ENCODE results near the gene P3R3URF. TPM values are rescaled to one million over a fixed set of nuclear protein-coding genes. Genes with fewer than 3 reads are reported as not detected.

The P3R3URF gene
- total RNA-seq, 4 donors from 2014 or later: not detected

GRCh38 chr1:46148318-46148717 is 28.0 kb downstream of the P3R3URF start:
- no peak overlapping the region for H3K4me3 ChIP-seq
- no peak overlapping the region for H3K27ac ChIP-seq (replicated peaks in 1 of 4)
- H3K9me3 ChIP-seq: no peaks in the 10 kb centered on the region
- no peak for DNase-seq (ENCODE audit: extremely low spot score)
- intact Hi-C loops (cut with DNase I): no loop called here
- H3K36me3 ChIP-seq: no peaks in the 10 kb centered on the region
- H3K27me3 ChIP-seq: no peaks in the 10 kb centered on the region
- TF ChIP-seq POLR2A (IDR thresholded peaks at IDR 0.05; ENCODE audit: low read depth): no peak
- whole genome bisulfite sequencing: 63% methylated on average over 2 of the region's 2 CpGs
- no peaks in the 10 kb centered on the region for H3K4me1 ChIP-seq

GRCh38 chr1:46137916-46138315 is 38.4 kb downstream of the P3R3URF start:
- no peak for TF ChIP-seq POLR2A (IDR thresholded peaks at IDR 0.05; ENCODE audit: low read depth)
- TF ChIP-seq CTCF (IDR thresholded peaks at IDR 0.05): no peak
- TF ChIP-seq POLR2AphosphoS5 (IDR thresholded peaks at IDR 0.05): no peak
- no peak for TF ChIP-seq EP300 (IDR thresholded peaks at IDR 0.05)
- Histone ChIP-seq H3K27ac (replicated peaks in 1 of 4) (peak overlapping the region; percentile 19 to 46 (median 32)), H3K36me3 (no peaks in the 10 kb centered on the region), H3K27me3 (no peaks in the 10 kb centered on the region), H3K9me3 (no peaks in the 10 kb centered on the region), H3K4me1 (peaks cover 26 to 40% (median 35%) of the 10 kb centered on the region in 4 donors), H3K4me3 (peak overlapping the region in 1 of 4 donors; percentile 4)
- intact Hi-C loops (cut with DNase I): no loop called here
- no peak for DNase-seq (ENCODE audit: extremely low spot score)
- 70% methylated on average over 3 of the region's 3 CpGs for WGBS

DNA sequence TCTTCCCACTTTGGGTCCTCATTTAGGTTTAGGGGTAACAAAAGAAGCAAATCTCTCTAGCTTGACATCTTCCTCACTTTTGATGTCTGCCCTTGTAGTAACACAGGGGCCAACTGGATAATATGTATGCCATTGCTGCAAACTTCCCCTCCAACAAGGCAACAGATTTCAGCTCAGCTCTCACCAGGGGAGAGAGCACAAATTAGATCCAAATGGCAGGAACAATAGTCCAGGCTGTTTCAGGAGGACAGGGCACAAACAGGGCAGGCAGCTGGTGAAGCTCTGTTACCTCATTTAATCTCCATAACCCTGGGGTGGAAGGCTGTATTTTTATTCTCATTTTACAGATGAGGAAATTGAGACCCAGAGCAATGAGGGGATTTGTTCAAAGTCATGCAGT is 39.6 kb downstream of the P3R3URF start:
- no peak for DNase-seq (ENCODE audit: extremely low spot score)
- TF ChIP-seq CTCF (IDR thresholded peaks at IDR 0.05) (no peak), EP300 (IDR thresholded peaks at IDR 0.05) (no peak), POLR2AphosphoS5 (IDR thresholded peaks at IDR 0.05) (no peak), POLR2A (IDR thresholded peaks at IDR 0.05; ENCODE audit: low read depth) (no peak)
- Histone ChIP-seq H3K36me3 (no peaks in the 10 kb centered on the region), H3K27me3 (no peaks in the 10 kb centered on the region), H3K4me1 (peaks cover 26 to 40% (median 35%) of the 10 kb centered on the region in 4 donors), H3K4me3 (no peak overlapping the region), H3K9me3 (no peaks in the 10 kb centered on the region), H3K27ac (replicated peaks in 1 of 4) (no peak overlapping the region)
- intact Hi-C loops (cut with DNase I): no loop called here

DNA sequence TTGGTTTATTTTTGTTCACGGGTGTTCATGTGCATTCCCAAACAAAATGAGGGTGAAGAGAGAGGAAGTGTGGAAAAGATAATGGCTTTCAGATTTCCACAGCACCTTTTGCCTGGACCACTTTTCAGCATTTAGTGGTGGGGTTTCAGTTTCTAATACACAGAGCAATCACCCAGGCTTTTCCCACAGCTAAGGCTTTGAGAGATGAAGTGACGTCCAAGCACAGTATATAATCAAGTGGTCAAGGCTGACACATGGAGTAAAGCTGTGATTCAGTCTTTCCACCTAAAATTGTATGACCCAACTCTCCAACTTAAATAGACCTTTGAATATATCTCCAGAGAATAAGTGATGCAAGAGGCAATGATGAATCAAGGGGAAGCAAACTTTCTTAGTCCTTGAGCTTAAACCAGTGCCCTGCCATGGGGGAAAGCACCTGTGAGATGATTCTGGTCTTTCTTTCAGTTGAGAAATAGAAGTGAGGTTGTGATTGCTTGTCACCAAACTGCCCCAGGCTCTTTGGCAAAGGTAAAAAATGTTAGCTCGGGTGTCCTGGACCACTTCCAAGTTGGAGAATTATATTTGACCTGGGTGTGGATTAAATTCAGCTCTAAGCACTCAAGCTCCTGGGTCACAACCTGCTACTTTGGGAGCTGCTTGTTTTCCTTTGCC is 41.5 kb downstream of the P3R3URF start:
- WGBS: 20% methylated on average over 3 of the region's 3 CpGs
- no peak for TF ChIP-seq CTCF (IDR thresholded peaks at IDR 0.05)
- peak in 1 of 2 donors; percentile 47 for TF ChIP-seq POLR2AphosphoS5 (IDR thresholded peaks at IDR 0.05)

GRCh38 chr1:46133781-46134350 is 42.4 kb downstream of the P3R3URF start:
- DNase-seq (ENCODE audit: extremely low spot score): no peak
- H3K27me3 ChIP-seq: no peaks in the 10 kb centered on the region
- intact Hi-C loops (cut with DNase I): loop anchor here (5.0 kb wide), 1 partner anchor 43 kb away; the partner anchor contains the start of genes P3R3URF and TSPAN1
- H3K4me3 ChIP-seq: peak overlapping the region; percentile 63 to 79 (median 72)
- no peak for TF ChIP-seq POLR2A (IDR thresholded peaks at IDR 0.05; ENCODE audit: low read depth)
- TF ChIP-seq EP300 (IDR thresholded peaks at IDR 0.05): no peak
- no peaks in the 10 kb centered on the region for H3K9me3 ChIP-seq
- 48% methylated on average over 3 of the region's 3 CpGs for WGBS
- H3K36me3 ChIP-seq: no peaks in the 10 kb centered on the region
- H3K27ac ChIP-seq (replicated peaks in 1 of 4): peak overlapping the region; percentile 92 to 96 (median 94)
- H3K4me1 ChIP-seq: peaks cover 26 to 53% (median 42%) of the 10 kb centered on the region in 4 donors

More for the DNA sequence above, 41.5 kb downstream of the P3R3URF start:
- Histone ChIP-seq H3K36me3 (no peaks in the 10 kb centered on the region), H3K4me3 (peak overlapping the region in 1 of 4 donors; percentile 12), H3K9me3 (no peaks in the 10 kb centered on the region), H3K27ac (replicated peaks in 1 of 4) (peak overlapping the region; percentile 92 to 96 (median 94)), H3K27me3 (no peaks in the 10 kb centered on the region), H3K4me1 (peaks cover 26 to 47% (median 40%) of the 10 kb centered on the region in 4 donors)
- DNase-seq (ENCODE audit: extremely low spot score): no peak
- intact Hi-C loops (cut with DNase I): loop anchor here (5.0 kb wide), 1 partner anchor 43 kb away; the partner anchor contains the start of genes P3R3URF and TSPAN1

Data from esophagus muscularis mucosa (tissue), 4 donors.